Activated CD4-positive, alpha-beta T cell treated with anti-CD3 and anti-CD28 coated beads, Interleukin-2, Interleukin-6, amounts not matched to agents 100 ng/mL and 50 ng/mL, durations not matched to agents 16 hours and 8 hours (primary cell): ENCODE measurements around the gene HSD11B1.

Experiments used
- DNase-seq: peaks from one replicate; pipeline ENCODE4 v3.0.0-alpha.2; 2020

HSD11B1 gene

DNA sequence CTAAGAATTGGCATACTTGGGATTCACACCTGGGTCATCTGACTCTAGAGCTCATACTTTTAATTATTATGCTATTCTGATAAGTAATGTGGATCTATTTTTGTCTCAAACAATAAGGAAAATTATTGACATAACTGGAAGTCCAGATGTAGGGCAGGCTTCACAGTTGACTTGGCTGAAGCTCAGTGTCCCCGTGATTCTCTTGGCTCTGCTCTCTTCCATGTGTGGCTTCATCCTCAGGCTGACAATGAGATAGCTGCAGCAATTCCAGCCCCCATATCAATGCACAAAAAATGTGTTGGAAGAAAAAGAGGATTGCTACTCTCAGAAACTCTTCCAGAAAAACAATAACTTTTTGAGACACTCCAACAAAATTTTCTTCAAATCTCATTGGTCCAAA lies 23.8 kb downstream of the HSD11B1 start:
- no peak for DNase-seq

DNA sequence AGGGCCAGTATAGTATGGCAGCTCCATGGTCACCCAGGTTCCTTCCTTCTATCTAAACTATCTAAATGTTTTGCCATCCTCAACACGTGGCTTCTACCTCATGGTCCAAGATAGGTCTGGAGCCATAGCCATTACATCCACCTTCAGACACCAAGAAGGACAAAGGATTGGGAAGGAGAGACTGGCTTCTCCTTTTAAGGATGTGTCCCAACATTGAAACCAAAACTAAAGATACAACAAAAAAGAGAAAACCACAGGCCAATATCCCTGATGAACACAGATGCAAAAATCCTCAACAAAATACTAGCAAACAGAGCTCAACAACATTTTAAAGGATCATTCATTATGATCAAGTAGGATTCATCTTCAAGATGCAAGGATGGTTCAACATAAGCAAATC lies 24.8 kb downstream of the HSD11B1 start:
- no peak for DNase-seq

DNA sequence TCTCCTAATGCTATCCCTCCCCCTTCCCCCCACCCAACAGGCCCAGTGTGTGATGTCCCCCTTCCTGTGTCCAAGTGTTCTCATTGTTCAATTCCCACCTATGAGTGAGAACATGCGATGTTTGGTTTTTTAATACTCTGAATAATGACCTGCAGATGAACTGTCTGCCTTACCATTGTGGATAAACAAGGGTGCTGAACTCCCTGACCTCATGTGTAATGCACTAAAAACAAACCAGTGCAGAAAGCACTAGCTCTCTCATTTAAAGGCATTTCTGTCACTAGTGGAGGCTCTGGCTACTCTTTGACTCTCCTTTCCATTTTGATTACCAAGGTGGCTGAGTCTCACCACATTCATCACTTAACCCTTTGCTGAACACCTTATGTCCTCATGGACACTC lies 28.1 kb downstream of the HSD11B1 start:
- no peak for DNase-seq

DNA sequence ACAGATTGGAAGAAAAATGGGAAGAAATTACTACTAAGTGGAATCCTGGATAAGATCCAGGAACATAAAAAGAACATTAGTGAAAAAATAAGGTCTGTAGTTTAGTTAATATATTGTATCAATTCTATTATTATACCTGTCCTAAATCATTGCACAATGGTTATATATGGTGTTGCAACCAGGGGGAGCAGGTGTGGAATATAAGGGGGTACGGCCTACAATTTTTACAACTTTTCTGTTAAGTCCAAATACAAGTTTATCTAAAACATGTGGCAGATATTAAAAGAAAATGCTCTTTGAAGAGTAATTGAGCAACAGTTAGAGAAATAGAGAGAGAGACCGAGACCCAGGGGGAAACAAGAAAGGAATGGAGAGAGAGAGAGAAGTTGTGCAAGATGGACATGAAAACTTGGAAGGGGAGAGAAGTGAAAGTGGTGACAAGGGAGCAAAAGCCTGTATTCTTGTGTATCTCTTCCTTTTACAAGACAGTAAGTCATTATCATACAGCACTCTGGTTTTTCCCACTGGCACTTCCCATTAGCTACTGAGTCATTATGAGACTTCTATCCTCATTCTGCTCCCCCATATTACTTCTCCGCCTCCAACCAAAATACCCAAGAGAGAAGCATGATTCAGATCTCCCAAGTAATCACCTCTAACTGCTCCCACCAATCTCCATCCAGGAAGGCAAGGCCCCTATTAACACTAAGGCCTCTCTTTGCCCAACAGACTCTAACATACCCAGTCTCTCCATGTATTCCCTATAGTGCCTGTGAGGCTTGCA lies 29.0 kb downstream of the HSD11B1 start:
- no peak for DNase-seq

DNA sequence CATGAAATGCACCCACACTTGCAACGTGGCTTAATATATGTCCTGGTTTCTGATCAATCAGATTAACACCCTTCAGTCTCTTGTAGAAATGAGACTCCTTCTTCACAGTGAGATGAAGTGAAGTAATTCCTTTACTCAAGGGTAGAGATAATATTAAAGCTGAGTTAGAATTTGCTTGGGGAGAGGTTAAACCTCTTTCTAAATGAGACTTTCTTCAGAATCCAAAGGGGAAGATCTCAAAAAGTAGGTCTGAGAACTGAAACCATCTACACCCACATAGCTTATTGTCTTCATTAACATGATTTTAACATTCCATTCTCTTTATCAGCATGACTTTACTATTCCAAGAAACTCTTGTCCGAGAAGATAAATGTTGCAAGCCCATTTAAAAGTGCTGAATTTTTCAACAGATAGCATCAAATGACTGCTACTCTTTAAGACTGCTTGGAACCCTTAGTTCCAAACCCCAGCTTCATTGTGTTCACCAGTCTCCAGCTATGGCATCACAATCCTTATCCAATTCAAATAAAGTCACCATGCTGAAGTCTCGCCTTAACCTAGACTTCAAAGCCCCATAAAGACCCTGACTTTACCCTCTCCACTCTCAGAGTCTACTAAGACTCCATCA lies 32.0 kb downstream of the HSD11B1 start:
- DNase-seq: peak; percentile 36

DNA sequence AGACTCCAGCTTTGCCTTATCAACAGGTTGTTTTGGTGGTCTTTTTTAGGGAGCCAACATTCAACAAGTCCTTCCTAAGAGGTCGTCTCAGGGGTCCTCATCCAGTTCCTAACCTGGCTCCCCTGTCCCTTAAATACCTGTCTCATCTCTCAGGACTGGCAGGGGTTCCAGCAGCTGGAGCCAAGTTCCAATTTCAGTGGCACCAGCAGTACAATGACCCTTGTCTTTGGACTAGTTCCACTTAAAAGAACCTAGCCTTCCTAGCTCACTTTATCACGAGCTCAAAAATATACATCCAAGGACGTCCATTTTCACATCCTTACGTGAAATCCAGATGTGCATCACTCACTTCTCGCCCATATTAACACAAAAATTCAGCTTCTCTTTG lies 32.5 kb downstream of the HSD11B1 start:
- DNase-seq: no peak

DNA sequence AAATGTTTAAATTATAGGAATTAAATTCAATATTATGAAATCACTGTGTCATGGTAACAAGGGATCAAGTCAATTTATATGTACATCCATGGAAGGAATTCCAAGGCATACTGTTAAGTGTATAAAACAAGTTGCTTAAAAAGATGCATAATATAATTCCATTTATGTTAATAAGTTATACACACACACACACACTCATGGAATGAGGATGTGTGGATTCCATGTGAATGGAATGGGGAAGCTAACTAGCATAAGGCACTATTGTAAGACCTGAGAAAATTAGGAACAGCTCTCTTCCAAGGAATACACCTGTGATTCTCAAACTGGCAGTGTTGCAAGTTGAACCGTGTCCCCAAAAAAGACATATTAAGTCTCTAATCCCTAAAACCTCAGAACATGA lies 33.6 kb downstream of the HSD11B1 start:
- no peak for DNase-seq

DNA sequence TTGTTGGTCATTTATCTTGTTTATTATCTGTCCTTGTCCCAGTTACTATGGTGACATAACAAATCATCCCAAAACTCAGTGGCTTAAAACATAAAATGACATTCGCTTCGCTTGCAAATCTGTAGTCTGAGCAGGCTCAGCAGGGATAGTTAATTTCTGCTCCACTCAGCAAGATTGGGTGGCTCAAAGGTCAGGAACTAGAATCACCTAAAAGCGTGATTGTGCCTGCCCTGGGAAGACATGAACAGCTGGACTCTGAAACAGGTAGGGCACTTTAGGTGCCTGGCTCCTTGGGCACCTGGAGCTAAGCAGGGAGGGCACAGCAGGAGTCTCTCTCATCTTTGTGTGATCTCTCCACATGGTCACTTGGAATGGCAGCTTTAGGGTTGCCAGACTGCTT lies 36.5 kb downstream of the HSD11B1 start:
- no peak for DNase-seq

DNA sequence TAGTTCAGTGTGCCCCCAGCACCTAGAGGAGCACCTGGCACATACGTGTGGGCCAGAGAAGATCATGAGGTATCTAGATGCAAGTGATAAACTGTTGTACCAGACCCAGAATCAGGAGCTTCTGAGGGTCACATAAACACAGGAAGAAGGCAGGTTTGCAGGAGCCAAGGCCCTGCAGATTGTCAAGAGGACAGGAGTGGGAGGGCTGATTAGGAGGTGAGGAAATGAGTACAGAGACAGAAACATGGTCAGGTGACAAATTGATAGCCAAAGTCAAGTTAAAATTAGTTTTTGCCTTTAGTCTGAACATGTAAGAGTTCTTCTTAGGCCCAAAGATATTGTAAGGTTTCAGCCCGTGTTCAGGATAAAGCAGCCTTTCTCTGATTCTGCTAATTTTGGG lies 37.2 kb downstream of the HSD11B1 start:
- DNase-seq: no peak

DNA sequence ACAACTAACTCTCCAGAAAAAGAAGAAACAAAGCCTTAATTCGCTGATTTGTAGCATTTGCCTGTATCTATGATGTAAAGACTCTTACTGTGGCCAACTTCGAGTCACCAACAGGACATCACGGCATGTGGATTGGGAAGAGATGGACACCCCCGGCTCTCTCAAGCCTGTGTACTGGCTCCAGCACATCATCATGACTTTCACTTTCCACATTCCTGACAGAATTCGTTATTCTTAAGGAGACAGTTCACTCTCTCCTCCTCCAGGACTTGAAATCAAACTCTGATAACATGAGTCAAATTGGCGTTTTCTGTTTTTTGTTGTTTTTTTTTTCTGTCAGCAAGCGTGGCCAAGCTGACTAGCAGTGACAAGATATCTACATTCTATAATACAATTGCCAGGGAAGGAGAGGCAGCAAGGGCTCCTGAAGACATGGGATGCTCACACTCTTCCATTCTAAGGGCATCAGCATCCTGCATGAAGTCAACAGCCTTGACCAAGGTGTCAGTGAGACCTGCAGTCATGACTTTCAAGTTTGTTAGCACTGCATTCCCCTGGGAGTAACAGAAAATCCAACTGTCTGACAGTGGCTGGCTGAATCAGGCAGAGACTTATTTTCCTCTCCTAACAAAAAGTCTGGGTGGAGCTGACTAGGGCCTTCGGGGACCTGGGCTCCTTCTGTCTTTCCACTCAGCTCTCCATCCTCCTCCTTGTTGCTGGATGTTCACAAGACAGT lies 37.9 kb downstream of the HSD11B1 start:
- DNase-seq: no peak

DNA sequence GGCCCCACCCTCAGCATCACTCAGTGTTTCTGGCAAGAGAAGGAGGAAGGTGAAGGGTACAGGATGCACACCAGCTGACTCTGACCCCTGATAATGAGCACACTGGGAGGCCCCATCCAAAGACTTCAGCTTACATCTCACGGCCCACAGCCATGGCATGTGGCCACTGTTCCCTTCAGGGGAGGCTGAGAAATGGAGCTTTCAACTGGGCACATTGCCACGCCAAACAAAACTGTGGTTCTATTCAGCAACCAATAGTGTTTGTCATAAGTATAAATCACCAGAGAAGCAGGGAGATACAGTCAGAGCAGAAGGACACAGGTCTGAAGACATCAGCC lies 38.5 kb downstream of the HSD11B1 start:
- DNase-seq: no peak

DNA sequence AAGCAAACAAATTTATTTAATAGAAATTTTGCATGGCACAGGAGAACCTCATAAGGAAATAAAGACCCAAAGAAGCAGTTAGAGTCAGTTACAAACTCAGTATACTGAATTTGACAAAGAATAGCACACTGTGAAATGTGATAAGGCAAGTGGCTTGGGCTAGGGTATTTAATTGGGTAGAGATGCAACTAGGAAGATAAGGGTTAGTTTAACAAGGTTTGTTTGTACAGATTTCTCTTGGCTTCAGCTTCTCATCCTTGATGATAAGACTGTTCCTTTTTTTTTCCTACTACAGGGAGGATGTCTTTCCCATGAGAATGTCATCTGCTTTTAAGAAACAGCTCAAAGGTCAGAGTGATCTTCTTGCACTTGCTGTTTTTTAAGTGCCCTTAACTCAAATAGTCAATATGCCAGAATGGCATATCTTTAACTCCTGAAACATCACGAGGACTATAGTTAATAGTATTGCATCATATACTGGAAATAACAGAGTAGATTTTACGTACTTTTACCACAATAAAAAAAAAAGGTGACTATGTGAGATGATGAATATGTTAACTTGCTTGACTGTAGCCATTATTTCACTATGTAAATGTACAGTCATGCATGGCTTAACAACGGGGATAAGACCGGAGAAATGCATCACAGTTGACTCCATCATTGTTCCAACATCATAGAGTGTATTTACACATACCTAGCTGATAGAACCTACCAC lies 42.0 kb downstream of the HSD11B1 start:
- DNase-seq: no peak

DNA sequence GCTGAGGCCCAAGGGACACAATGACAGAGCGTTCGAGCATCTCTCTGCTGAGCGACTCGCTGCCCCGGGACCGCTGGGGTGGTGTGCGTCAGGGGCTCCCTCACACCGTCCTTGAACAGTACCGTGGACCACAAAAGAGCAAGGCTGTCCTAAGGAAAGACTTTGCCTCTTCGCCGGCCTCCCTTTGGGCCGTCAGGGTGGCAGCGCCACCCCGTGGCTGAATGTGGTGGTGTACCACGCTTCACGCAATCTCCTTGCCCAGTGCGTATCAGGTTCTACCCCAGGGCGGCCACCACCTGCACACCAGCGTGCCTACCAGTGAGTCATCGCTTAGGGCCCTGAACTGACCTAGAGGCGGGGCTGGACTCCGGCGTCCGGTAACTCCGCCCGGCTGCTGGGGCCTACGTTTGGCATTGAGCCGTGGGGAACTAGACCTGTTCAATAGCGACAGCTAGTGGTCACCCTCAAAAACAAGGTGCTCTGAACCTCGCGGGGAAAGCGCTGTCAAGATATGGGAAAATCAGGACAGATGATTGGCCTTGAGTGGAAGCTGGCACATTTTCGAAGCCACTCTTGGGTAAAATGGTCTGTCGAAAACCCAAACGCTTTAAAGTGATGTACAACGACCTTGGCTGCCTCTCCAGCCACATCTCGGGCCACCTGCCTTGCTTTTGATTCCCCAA lies 43.1 kb downstream of the HSD11B1 start:
- DNase-seq: peak; percentile 96

DNA sequence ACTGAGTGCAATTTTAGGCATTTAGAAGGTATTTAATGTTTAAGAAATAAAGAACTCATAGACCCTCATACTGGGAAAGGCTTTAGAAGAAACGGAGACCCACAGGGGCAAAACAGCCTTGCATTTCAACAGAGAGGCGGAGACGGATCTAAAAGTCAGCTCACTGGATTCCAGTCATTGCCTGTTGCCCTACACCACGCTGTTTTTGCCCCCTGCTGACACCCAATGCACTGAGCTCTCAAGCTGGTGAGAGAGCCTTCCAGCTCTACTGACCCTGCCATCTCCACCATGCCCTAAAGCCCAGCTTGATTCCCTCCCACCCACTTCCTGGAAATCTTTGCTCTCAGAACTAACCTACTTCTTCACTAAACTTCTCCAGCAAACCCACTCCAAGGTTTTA lies 44.0 kb downstream of the HSD11B1 start:
- no peak for DNase-seq

DNA sequence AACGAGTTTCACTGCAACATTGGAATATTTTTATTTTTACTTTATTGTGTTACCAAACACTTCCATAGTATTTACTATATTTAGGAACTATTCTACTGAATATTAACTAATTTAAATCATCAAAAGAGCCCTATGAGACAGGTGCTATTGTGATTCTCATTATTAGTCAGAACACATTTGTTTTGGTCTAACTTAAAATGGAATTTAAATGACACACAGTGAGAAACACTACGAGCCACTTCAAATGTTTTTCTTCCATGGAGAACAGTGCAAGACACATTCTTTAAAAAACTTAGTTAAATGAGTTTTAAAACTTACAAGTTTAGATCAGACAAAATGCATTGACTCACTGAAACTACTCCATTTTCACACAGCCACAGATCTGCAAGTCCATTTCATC lies 44.6 kb downstream of the HSD11B1 start:
- DNase-seq: peak; percentile 52

DNA sequence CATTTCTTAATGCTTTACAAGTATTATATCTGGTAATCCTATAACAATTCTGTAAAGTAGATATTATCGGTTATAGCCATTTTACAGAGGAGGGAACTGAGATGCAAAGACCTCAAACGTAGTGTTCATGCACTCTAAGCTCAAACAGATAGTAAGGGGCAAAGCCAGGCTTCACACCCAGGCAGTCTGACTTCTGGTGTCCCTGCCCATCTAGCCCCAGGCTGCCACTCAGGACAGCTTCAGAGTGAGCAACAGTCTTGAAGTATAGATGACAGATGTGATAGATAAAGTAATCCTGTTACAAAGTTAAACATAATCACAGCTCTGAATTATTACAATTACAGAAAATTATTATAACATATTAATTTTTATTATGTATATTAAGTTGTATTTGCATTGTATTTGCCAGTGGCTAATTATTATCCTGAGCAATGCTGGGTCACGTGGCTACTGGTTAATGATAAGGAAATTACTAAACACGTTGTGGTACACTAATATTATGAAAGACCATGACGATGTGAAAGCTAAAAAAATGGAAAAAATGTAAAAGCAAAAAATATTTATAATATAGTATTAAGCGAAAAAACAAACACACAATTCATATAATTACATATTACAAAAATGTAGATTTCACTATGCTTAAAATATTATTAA lies 45.2 kb downstream of the HSD11B1 start:
- peak; percentile 40 for DNase-seq

DNA sequence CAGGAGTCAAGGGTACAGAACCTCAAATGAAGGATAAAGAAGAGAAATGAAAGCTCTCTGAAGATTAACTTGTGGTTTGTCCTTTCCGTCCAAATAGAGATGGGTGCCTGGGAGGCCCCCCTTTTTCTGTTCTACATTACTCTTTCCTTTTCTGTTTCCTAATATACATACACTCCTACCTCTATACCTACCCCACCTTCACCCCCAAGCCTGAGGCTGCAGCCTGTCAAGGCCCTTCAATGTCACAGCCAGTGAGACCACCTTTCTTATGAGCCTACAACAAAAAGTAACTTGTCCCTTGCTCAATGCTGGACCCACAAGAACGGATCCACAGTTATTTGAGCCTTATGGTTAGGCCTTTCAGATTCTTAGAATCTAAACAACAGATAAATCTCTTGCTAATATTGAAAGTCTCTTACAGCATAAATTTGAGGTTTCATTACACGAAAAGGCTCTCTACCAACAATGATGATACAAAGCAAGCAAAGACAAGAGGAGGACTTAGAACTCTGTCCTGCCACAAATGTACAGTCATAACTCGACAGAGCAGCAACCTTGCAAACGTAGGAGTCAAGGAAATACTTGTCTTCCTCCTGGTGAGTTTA lies 47.1 kb downstream of the HSD11B1 start:
- peak; percentile 92 for DNase-seq

DNA sequence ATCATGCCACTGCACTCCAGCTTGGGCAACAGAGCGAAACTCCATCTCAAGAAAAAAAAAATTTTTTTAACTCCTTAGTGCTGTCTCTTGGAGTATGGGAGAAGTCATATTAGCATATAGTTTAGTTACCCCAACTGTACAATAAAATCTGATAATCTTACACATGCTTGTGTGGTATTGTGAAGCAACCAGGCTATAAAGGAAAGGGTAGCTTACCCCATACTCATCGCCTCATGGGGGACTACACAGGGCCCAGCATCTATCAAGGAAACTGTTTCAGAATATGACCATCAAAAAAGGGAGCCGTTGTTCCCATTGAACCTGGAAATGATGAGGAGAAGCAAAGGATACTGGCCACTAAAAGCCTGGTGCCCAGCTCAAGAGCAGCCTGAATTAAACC lies 48.2 kb downstream of the HSD11B1 start:
- no peak for DNase-seq

DNA sequence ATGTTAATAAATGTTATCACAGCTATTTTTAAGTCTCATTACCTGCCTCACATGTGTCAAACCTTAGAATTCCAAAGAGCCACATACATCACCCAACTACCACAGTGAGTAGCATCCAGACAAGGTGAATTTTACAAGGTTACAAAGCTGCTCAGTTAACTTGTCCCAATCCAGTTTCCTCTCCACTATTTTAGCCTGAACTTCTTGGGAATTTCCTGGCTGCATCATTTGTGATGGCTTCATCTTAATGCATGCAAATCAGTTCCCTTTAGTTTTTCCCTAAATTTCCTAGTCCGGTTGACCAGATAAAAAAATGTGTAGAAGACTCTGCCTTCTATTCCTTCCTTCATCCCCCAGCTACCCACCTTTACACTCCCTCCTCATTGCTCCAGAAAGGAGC lies 50.6 kb downstream of the HSD11B1 start:
- no peak for DNase-seq

DNA sequence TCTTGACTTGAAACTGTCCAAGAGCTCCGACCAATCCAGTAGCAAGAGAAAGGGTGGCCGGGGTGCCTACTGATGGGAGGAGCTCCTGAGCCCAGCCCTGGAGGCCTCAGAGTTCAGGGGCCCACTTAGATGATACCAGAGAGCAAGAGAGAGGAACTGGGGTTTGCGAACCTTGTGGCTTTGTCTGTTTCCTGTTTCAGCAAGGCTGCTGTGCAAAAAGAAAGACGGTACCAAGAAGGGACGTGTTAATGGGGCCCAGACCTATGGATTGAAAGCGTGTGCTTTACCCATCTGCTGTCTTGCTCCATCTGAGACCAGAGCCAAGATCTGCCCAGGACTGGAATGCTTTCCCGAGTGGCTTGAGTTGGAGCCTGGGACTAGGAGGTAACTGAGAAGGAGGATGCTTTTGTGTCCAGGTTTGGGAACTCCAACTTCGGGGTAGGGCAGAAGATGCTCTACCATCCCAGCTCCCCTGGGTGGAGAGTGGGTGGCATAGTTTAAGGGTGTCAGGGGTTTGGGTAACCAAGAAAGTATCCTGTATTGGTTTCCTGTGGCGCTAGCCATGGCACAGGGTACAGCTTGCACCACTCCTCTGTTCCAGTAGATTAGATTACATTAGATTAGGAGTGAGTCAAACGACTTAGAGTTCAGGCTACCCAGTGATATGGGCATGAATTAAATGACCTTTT lies 51.4 kb downstream of the HSD11B1 start, which contains the start of gene TRAF3IP3:
TRAF3IP3 (plus strand) TSS at position 128 of the 689 bp plus-strand sequence. CDS start 3,987 bp downstream, outside the sequence.
- DNase-seq: peak; percentile 95
